H54 (cell line): ENCODE results near the gene ERBIN.
A peak's percentile ranks its signal among the peaks of the same experiment; 100 is the strongest.
"Not testable (repeated sequence)": the region's sequence is repeated elsewhere in the genome, so short reads cannot be mapped to it uniquely, and the experiment has no call there.

Experiments
- DNase-seq: peaks from one replicate; pipeline ENCODE4 v3.0.0; 2011; ENCODE audit warnings: low spot score, mixed read lengths; ENCODE audit not compliant: insufficient read length
- FAIRE-seq: peaks from 3 replicates; lab custom pipeline; 2011; peaks lifted over from hg19 to GRCh38; lab: Jason Lieb, UNC
- POLR2A ChIP-seq: IDR thresholded peaks from 2 replicates; pipeline ENCODE4 v1.6.1; 2011; ENCODE audit warnings: low read depth, mild to moderate bottlenecking, low read length

The ERBIN gene

DNA sequence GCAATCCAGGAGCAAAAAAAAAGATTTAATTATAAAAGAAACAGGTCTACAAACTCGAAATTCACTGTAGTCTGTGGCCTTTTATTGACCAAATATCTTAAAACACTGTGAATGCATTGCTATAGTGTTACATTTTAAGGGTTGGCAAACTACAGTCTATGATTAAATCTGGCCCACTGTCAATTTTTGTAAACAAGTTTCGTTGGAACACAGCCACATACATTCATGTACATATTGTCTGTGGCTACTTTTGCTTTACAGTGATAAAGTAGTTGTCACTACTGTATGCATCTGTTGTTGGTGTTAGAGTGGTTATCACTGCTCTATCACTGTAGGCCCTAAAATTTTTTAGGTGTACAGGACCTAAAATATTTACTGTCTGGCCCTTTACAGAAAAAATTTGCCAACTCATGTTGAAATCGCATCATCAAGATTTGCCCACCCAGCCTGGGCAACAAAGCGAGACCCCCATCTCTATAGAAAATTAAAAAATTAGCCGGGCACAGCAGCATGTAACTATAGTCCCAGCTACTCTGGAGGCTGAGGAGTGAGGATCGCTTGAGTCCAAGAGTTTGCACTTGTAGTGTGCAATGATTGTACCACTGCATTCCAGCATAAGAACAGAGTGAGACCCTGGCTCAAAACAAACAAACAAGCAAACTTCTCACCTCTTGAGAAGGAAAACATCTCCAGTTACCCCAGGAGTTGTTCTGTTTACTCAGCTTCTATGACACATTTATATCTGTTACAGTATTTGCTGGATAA is 89.0 kb downstream of the ERBIN start:
- FAIRE-seq (peak; percentile 36), DNase-seq (no peak)
- TF ChIP-seq POLR2A, result no peak

DNA sequence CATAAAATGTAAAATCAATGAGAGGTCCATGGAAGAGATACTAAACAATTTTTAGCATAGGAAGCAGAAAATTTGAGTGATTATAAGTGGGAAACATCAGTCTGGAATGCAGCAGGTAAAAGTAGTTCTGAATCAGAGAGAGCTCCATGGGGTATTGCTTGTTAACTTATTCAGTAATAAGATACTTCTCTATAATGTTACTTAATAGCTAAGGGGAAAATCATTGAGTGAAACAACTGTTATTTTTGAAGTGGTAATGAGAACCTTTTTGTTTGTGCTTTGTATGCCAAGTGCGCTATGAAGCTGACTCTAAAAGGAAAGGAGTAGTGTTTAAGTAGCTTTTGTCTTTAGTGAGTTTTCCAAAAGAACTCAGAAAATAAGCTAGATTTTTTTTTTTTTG is 95.2 kb downstream of the ERBIN start:
- no peak for DNase-seq
- TF ChIP-seq POLR2A, result no peak
- peak; percentile 27 for FAIRE-seq

DNA sequence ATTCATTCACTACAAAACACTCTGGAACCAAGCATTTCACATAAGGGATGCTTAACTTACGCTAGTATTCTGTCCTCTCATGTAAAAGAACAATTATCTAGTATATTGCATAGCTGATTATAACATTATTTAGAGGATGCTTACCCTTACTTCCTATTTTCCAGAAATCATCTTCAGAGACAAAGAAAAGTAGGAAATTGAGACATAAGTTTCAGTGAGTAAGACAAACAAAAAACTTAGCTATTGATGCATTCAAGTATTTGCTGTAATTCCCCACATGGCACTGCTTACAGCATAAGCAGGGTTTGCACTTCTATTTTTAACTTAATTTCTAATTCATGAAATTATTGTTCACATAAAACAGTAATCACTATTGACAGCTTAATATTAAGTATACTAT is 112.9 kb downstream of the ERBIN start:
- TF ChIP-seq POLR2A, result no peak
- no peak for DNase-seq
- peak; percentile 55 for FAIRE-seq

DNA sequence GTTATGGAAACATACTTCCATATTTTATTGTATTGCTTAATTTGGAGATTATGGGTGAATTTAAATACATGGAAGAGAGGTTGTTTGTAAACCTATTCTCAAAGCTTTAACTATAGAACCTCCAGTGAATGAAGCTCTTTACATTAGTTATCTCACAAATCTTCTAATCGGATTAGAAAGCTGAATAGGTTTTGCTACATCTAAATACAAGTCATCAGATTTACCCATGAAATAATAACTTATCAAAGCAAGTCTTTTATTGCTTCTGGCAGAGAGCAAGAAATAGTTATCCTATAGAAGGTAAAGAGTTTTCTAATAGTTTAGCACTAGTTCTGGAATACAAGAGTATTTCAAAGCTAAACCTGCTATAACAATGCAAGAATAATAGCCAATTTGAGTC is 113.3 kb downstream of the ERBIN start:
- DNase-seq (no peak), FAIRE-seq (no peak)
- no peak for TF ChIP-seq POLR2A

DNA sequence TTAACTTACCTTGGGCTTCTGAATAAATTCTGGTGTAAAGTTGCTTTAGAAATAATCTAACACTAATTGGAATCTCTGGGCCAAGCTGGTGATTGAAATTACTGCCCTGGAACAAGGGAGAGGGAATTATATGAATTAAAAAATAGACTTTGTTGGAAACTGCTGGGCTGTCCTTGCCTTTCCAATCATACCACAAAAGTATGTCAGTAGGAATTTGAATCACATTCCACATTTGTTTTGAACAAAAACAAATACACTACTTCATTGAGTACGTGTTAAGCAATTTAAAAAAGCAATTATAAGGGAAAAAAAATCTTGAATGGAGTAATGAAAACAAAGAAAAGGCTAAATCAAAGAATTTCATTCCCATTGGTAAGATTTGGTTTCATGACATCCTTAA is 115.3 kb downstream of the ERBIN start:
- no peak for FAIRE-seq

DNA sequence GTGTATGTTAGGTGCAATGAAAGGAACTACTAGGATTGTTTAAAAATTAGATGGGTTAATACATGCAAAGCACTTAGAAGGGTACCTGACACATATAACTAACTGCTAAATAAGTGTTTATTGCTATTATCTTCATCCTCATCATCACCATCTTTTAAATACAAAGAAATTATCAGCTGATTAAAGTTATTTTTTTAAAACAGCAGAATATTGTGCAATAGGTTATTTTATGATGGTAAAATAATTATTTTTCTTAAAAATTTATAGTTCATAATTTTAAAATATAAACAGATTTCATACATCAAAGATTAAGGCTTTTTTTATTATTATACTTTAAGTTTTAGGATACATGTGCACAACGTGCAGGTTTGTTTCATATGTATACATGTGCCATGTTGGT is 130.9 kb downstream of the ERBIN start:
- DNase-seq (no peak), FAIRE-seq (no peak)
- no peak for TF ChIP-seq POLR2A

More for the DNA sequence above, 115.3 kb downstream of the ERBIN start:
- no peak for TF ChIP-seq POLR2A
- no peak for DNase-seq

DNA sequence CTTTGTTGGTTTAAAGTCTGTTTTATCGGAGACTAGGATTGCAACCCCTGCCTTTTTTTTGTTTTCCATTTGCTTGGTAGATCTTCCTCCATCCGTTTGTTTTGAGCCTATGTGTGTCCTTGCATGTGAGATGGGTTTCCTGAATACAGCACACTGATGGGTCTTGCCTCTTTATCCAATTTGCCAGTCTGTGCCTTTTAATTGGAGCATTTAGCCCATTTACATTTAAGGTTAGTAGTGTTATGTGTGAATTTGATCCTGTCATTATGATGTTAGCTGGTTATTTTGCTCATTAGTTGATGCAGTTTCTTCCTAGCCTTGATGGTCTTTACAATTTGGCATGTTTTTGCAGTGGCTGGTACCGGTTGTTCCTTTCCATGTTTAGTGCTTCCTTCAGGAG is 134.9 kb downstream of the ERBIN start:
- not testable (repeated sequence) for FAIRE-seq, DNase-seq

DNA sequence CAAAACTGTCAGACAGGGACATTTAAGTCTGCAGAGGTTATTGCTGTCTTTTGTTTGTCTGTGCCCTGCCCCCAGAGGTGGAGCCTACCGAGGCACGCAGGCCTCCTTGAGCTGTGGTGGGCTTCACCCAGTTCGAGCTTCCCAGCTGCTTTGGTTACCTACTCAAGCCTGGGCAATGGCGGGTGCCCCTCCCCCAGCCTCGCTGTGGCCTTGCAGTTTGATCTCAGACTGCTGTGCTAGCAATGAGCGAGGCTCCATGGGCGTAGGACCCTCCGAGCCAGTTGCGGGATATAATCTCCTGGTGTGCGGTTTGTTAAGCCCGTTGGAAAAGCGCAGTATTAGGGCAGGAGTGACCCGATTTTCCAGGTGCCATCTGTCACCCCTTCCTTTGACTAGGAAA is 136.7 kb downstream of the ERBIN start:
- not testable (repeated sequence) for DNase-seq, FAIRE-seq

DNA sequence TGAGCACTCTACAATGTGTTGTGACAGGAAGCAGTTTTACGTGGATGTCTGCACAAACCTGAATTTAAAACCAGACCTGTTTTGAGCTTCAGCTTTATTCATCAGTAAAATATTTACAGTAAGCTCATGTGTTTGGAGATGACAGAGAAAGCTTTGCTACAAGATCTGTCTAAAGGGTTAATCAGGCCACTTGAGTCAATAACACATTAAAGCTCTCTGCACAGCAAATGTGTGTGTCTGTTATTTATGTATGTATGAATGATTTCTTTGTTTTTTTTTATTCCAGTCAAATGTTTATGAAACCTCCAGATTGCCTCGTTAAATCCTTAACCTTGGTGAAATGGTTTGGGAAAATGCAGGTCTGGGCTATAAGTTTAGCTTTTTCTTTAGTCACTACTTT is 140.5 kb downstream of the ERBIN start:
- FAIRE-seq (peak; percentile 52), DNase-seq (no peak)
- TF ChIP-seq POLR2A, result no peak

DNA sequence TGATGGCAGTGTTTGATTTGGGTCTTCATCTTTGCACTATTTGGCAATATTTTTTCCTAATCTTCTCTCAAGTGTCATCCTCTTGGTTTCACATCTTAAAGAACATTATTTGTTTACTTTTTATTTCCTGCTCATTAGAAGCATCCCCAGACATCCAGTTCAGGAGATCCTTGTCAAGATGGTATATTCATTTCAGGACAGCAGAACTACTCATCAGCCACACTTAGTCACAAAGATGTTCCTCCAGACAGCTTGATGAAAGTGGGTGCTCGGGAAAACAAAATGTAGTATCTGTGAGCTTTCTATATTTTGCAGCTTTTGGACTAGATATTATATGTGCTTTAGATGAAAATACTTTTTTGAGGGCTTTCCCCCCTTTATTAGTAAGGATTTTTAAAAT is 145.7 kb downstream of the ERBIN start:
- FAIRE-seq (peak; percentile 61), DNase-seq (no peak)
- no peak for TF ChIP-seq POLR2A

DNA sequence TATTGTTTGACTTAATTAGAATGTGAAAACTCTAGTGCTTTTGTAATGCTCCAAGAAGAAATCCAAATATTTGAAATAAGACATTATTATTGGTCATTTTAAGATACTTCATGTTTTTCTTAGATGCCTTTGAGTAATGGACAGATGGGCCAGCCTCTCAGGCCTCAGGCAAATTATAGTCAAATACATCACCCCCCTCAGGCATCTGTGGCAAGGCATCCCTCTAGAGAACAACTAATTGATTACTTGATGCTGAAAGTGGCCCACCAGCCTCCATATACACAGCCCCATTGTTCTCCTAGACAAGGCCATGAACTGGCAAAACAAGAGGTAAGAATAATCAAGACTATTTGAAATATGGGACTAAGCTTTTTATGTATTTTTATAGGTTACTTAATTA is 148.5 kb downstream of the ERBIN start:
- DNase-seq (no peak), FAIRE-seq (no peak)

DNA sequence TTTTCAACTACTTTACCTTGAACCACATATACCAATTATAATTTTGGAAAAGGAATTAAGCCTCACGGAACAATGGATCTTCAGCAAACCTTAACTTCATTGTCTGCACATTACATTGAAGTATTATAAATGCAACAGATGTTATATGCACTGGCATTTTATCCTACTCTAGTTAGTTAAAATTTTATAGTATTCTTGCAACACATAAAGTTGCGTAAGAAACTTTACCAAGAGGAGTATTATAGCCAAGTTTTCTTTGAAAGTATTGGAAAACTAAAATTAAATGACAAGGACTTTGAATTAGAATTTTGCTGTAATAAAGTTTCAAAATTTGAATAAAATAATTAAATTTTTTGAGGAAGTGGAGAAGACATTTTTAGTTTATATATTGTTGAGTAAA is 154.3 kb downstream of the ERBIN start:
- no peak for TF ChIP-seq POLR2A
- FAIRE-seq, result no peak
- DNase-seq, result no peak

More for the DNA sequence above, 148.5 kb downstream of the ERBIN start:
- no peak for TF ChIP-seq POLR2A

DNA sequence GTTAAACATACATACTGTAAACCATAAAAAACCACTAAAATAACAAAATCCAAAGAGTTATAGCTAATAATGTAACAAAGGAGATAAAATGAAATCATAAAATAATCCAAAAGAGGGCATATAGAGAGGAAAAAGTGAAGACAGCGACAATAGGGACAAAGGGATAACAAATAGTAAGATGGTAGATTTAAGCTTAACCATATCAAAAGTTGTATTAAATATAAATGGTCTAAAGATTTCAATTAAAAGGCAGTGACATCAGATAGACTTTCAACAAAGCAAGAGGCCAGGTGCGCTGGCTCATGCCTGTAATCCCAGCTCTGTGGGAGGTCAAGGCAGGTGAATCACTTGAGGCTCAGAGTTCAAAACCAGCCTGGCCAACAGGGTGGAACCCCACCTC is 163.0 kb downstream of the ERBIN start:
- no peak for TF ChIP-seq POLR2A
- FAIRE-seq, result no peak
- DNase-seq, result no peak

DNA sequence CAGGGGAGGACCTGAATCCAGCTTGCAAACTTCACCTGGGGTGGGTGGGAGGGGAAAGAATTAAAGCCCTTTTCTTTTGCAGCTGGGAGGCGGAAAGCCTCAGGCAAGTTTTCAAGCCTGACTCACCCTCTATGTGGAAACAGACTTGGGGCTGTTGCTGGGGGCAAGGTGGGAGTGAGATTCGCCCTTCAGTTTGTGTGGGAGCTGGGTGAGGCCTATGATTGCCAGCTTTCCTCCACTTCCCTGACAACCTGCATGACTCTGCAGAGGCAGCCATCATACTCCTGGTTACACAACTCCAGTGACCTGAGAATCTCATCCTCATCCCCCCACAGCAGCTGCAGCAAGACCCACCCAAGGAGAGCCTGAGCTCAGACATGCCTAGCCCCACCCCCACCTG is 174.5 kb downstream of the ERBIN start:
- FAIRE-seq (no peak), DNase-seq (no peak)
- TF ChIP-seq POLR2A, result no peak

DNA sequence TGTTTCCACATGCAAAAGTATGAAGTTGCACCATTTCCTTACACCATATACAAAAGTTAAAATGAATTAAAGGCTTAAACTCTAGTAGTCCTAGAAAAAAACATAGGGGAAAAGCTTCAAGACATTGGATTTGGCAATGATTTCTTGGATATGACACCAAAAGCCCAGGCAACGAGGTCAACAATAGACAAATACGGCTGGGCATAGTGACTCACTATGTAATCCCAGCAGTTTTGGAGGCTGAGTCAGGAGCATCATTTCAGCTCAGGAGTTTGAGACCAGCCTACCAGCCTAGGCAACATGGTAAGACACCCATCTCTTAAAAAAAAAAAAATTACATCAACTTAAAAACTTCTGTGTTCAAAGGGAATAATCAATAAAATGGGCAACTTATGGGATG is 186.8 kb downstream of the ERBIN start:
- TF ChIP-seq POLR2A, result no peak
- peak; percentile 24 for DNase-seq

More for the DNA sequence above, 186.8 kb downstream of the ERBIN start:
- peak; percentile 97 for FAIRE-seq
